H9 (cell line): ENCODE data around the gene GGCT. TPM values are rescaled to one million over a fixed set of nuclear protein-coding genes. Genes with fewer than 3 reads are reported as not detected.

Experiments
- DNase-seq: peaks from one replicate; pipeline ENCODE4 v3.0.0-alpha.2; 2017
- H2AFZ ChIP-seq: one replicate; pipeline ENCODE4 v1.6.1; 2013; ENCODE audit warnings: mild to moderate bottlenecking, low read length, control low read depth, moderate library complexity
- H2AK5ac ChIP-seq: 2 replicates; pipeline ENCODE4 v1.6.1; 2013; ENCODE audit warnings: low read length, control low read depth, mixed read lengths; ENCODE audit not compliant: insufficient read length
- H2BK120ac ChIP-seq: one replicate; pipeline ENCODE4 v1.6.1; 2013; ENCODE audit warnings: low read depth, mild to moderate bottlenecking, low read length, control low read depth, inconsistent platforms; ENCODE audit not compliant: poor library complexity, severe bottlenecking
- H2BK12ac ChIP-seq: 2 replicates; pipeline ENCODE4 v1.6.1; 2013; ENCODE audit warnings: low read length, control low read depth, mixed read lengths, low read depth; ENCODE audit not compliant: insufficient read length
- H2BK15ac ChIP-seq: 2 replicates; pipeline ENCODE4 v1.6.1; 2013; ENCODE audit warnings: low read depth, low read length, control low read depth
- H2BK20ac ChIP-seq: one replicate; pipeline ENCODE4 v1.6.1; 2013; ENCODE audit warnings: low read depth, mild to moderate bottlenecking, low read length, control low read depth, inconsistent platforms; ENCODE audit not compliant: poor library complexity, severe bottlenecking
- H2BK5ac ChIP-seq: 2 replicates; pipeline ENCODE4 v1.6.1; 2013; ENCODE audit warnings: low read length, control low read depth, mixed read lengths; ENCODE audit not compliant: insufficient read length
- H3K14ac ChIP-seq: 2 replicates; pipeline ENCODE4 v1.6.1; 2013; ENCODE audit warnings: low read length, control low read depth; ENCODE audit not compliant: insufficient read depth
- H3K18ac ChIP-seq: 2 replicates; pipeline ENCODE4 v1.6.1; 2013; ENCODE audit warnings: low read depth, mild to moderate bottlenecking, mixed read lengths, low read length, control low read depth; ENCODE audit not compliant: insufficient read length
- H3K23ac ChIP-seq: 2 replicates; pipeline ENCODE4 v1.6.1; 2013; ENCODE audit warnings: low read length, control low read depth, mixed read lengths, low read depth; ENCODE audit not compliant: insufficient read length
- H3K23me2 ChIP-seq: 2 replicates; pipeline ENCODE4 v1.6.1; 2013; ENCODE audit warnings: low read depth, mild to moderate bottlenecking, mixed read lengths, low read length, control low read depth; ENCODE audit not compliant: insufficient read length, poor library complexity, severe bottlenecking
- H3K27ac ChIP-seq: 2 replicates; pipeline ENCODE4 v1.5.1; 2013; ENCODE audit warnings: low read length, control low read depth, mixed read lengths, low read depth; ENCODE audit not compliant: insufficient read length
- H3K27me3 ChIP-seq: 2 replicates; pipeline ENCODE4 v1.6.1; 2013; ENCODE audit warnings: low read length, control low read depth, inconsistent platforms; ENCODE audit not compliant: insufficient read depth
- H3K4ac ChIP-seq: 2 replicates; pipeline ENCODE4 v1.6.1; 2013; ENCODE audit warnings: low read depth, mild to moderate bottlenecking, control low read depth, inconsistent platforms, low read length, moderate library complexity
- H3K4me1 ChIP-seq: 2 replicates; pipeline ENCODE4 v1.6.1; 2013; ENCODE audit warnings: low read length, control low read depth, inconsistent platforms; ENCODE audit not compliant: insufficient read depth
- H3K4me2 ChIP-seq: 2 replicates; pipeline ENCODE4 v1.6.1; 2013; ENCODE audit warnings: low read length, control low read depth, mixed read lengths; ENCODE audit not compliant: insufficient read length, insufficient read depth
- H3K56ac ChIP-seq: 2 replicates; pipeline ENCODE4 v1.6.1; 2013; ENCODE audit warnings: low read depth, mild to moderate bottlenecking, mixed read lengths, low read length, control low read depth; ENCODE audit not compliant: insufficient read length
- H3K79me1 ChIP-seq: 2 replicates; pipeline ENCODE4 v1.6.1; 2013; ENCODE audit warnings: low read depth, mild to moderate bottlenecking, moderate library complexity, low read length, control low read depth, inconsistent platforms; ENCODE audit not compliant: insufficient read depth, poor library complexity, severe bottlenecking
- H3K79me2 ChIP-seq: 2 replicates; pipeline ENCODE4 v1.6.1; 2013; ENCODE audit warnings: low read length, control low read depth, inconsistent platforms; ENCODE audit not compliant: insufficient read depth
- H3K9ac ChIP-seq: 2 replicates; pipeline ENCODE4 v1.6.1; 2013; ENCODE audit warnings: low read length, control low read depth, mixed read lengths; ENCODE audit not compliant: insufficient read length; ENCODE audit errors: extremely low read depth
- H3K9me3 ChIP-seq: one replicate; pipeline ENCODE4 v1.6.1; 2013; ENCODE audit warnings: low read depth, low read length, inconsistent platforms; ENCODE audit not compliant: control insufficient read depth
- H3T11ph ChIP-seq: one replicate; pipeline ENCODE4 v1.6.1; 2013; ENCODE audit warnings: mild to moderate bottlenecking, low read length, control low read depth, inconsistent platforms
- H4K20me1 ChIP-seq: one replicate; pipeline ENCODE4 v1.6.1; 2013; ENCODE audit not compliant: control insufficient read depth, insufficient read length, insufficient read depth
- H4K5ac ChIP-seq: 2 replicates; pipeline ENCODE4 v1.6.1; 2013; ENCODE audit warnings: low read depth, mild to moderate bottlenecking, mixed read lengths, low read length, control low read depth; ENCODE audit not compliant: insufficient read length
- H4K8ac ChIP-seq: replicated peaks from 2 replicates; pipeline ENCODE4 v1.6.1; 2013; ENCODE audit warnings: low read length, control low read depth, mixed read lengths, low read depth; ENCODE audit not compliant: insufficient read length
- H4K91ac ChIP-seq: 2 replicates; pipeline ENCODE4 v1.6.1; 2013; ENCODE audit warnings: low read depth, mild to moderate bottlenecking, moderate library complexity, mixed read lengths, low read length, control low read depth; ENCODE audit not compliant: insufficient read length
- H3K27ac Mint-ChIP-seq, 3 experiments: 2 replicates in 2 of 3; 3 replicates in 1 of 3; pipeline ENCODE4 v1.8.0; 2020 to 2021; ENCODE audit warnings: mixed read lengths in 3 of 3, mild to moderate bottlenecking in 1 of 3, moderate library complexity in 1 of 3
- H3K27me3 Mint-ChIP-seq: 2 replicates; pipeline ENCODE4 v1.8.0; 2021; ENCODE audit warnings: low read depth, mild to moderate bottlenecking, moderate library complexity, mixed read lengths
- H3K36me3 Mint-ChIP-seq, 3 experiments: 2 replicates in 2 of 3; 3 replicates in 1 of 3; pipeline ENCODE4 v1.8.0; 2020 to 2021; ENCODE audit warnings: low read depth in 3 of 3, mixed read lengths in 3 of 3; ENCODE audit not compliant: insufficient read depth in 1 of 3
- H3K4me1 Mint-ChIP-seq, 2 experiments: 2 replicates each; pipeline ENCODE4 v1.8.0; 2020; ENCODE audit warnings: mixed read lengths in 2 of 2
- H3K4me3 Mint-ChIP-seq, 2 experiments: 2 replicates in 1 of 2; 3 replicates in 1 of 2; pipeline ENCODE4 v1.8.0; 2020 to 2021; ENCODE audit warnings: mild to moderate bottlenecking in 2 of 2, mixed read lengths in 2 of 2, moderate library complexity in 1 of 2
- H3K9me3 Mint-ChIP-seq, 2 experiments: 2 replicates in 1 of 2; 3 replicates in 1 of 2; pipeline ENCODE4 v1.8.0; 2020; ENCODE audit warnings: mild to moderate bottlenecking in 2 of 2, mixed read lengths in 2 of 2, moderate library complexity in 1 of 2
- CTCF ChIP-seq: fragments of 200-600 bp; sonication (generic); conservative IDR thresholded peaks from 3 replicates; pipeline ENCODE4 v1.8.0; 2021; ENCODE audit warnings: antibody characterized with exemption, mild to moderate bottlenecking
- whole genome bisulfite sequencing: extraction: QIAGEN DNeasy Blood & Tissue Kit; methylation state at CpG from one replicate; pipeline ENCODE4 v1.1.7; 2013; ENCODE audit warnings: missing lambda C conversion rate, low lambda C conversion rate, mixed read lengths; ENCODE audit not compliant: insufficient read length; ENCODE audit errors: extremely low coverage; 5-methylcytosine and 5-hydroxymethylcytosine counted together
- total RNA-seq: library from RNA; stranded (reverse); gene quantifications from 2 replicates; pipeline ENCODE4 v1.2.1, GENCODE V29; 2021

Gene GGCT
- total RNA-seq, 1 experiment from 2014 or later, result 84.9 TPM

- Histone ChIP-seq H2BK5ac (no peak overlapping the region), H2AFZ (no peak overlapping the region), H3K4ac (no peak overlapping the region), H3K27ac (no peak overlapping the region), H3K23me2 (peaks cover 9% of the 10 kb centered on the region), H3K23ac (no peak overlapping the region), H4K5ac (no peak overlapping the region), H4K8ac (no peak overlapping the region), H3K9ac (no peak overlapping the region), H2BK15ac (no peak overlapping the region), H3K79me2 (peaks cover 19% of the 10 kb centered on the region; the same call in 1 of the 2 replicates), H3K79me1 (peaks cover 6% of the 10 kb centered on the region), H3K9me3 (no peaks in the 10 kb centered on the region), H3K4me1 (peaks cover 11% of the 10 kb centered on the region; the same call in 1 of the 2 replicates), H3K56ac (no peak overlapping the region), H3K14ac (no peak overlapping the region), H3K18ac (no peak overlapping the region), H2AK5ac (no peak overlapping the region), H3K27me3 (no peaks in the 10 kb centered on the region), H2BK12ac (no peak overlapping the region), H3T11ph (no peak overlapping the region), H3K4me2 (no peak overlapping the region), H2BK120ac (no peak overlapping the region), H4K91ac (no peak overlapping the region), H2BK20ac (no peak overlapping the region), H4K20me1 (no peaks in the 10 kb centered on the region)
- WGBS, result no CpG with 5 or more reads among the region's 5 CpGs
- Mint-ChIP-seq H3K27me3 (peaks cover 5% of the 10 kb centered on the region), H3K9me3 (peaks cover 8 to 18% of the 10 kb centered on the region in 2 experiments), H3K4me3 (no peak overlapping the region), H3K27ac (no peak overlapping the region), H3K4me1 (peaks cover 20 to 21% of the 10 kb centered on the region in 2 experiments), H3K36me3 (peaks cover 35 to 56% (median 48%) of the 10 kb centered on the region in 3 experiments)
- no peak for TF ChIP-seq CTCF
- DNase-seq, result no peak
Observed at GRCh38 chr7:30501264-30501663, 3.4 kb downstream of the GGCT start.
